ENCODE data around the gene TRABD. TPM values are rescaled to one million over a fixed set of nuclear protein-coding genes. Genes with fewer than 3 reads are reported as not detected.

Gene TRABD
- total RNA-seq, 2 experiments from 2014 or later, result 77.8 to 79.4 TPM

GRCh38 chr22:50220603-50221409 is 35.1 kb downstream of the TRABD start:
- DNase-seq, result no peak
- Mint-ChIP-seq H3K27ac (no peak overlapping the region), H3K9me3 (no peaks in the 10 kb centered on the region), H3K4me1 (no peaks in the 10 kb centered on the region), H3K36me3 (peaks cover 11% of the 10 kb centered on the region), H3K4me3 (no peak overlapping the region), H3K27me3 (no peaks in the 10 kb centered on the region)

DNA sequence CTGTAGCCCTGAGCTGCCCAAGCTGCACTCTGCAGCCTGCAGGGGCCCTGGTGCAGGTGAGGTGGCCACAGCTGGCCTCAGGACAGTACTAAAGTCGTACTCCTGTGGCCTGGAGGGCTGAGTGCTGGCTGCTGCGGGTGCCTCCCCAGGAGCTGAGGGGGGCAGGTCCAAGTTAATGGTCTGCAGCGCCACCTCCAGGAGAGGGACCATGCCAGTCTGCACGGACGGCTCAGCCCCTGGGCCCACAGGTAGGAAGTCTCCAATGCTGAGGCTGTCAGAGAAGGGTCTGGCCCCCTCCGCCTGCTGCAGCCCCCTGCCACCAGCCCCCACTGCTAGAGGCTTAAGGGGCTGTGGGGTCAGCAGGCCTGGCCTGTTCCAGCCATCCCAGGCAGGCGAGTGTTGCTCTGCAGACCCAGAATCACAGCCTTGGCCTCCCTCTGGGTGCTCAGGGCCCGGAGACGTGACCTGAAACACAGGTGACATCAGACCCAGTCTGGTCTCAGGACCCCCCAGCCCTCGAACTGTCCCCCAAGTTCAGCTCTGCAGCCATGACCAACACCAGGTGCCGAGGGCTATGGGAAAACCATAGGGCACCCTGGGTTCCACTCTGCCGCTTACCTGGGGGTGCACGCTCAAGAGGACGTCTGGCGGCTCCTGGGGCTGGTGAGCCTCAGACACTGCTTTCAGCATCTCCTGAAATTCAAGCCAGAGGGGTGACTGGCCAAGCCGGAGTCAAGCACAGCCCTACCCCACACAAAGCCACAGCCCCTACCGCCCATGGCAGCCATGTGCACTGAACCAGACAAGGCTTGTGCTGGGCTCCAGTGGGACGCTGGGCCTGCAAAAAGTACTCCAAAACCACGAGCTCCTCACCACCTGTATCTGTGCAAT is 35.9 kb downstream of the TRABD start:
- no peak overlapping the region for H3K4me3 Mint-ChIP-seq
- no peaks in the 10 kb centered on the region for H3K27me3 Mint-ChIP-seq
- H3K27ac Mint-ChIP-seq, result no peak overlapping the region
- H3K4me1 Mint-ChIP-seq, result no peaks in the 10 kb centered on the region
- DNase-seq, result no peak
- no peaks in the 10 kb centered on the region for H3K9me3 Mint-ChIP-seq
- H3K36me3 Mint-ChIP-seq, result peaks cover 12% of the 10 kb centered on the region

- no peaks in the 10 kb centered on the region for H3K27me3 Mint-ChIP-seq
- H3K9me3 Mint-ChIP-seq, result no peaks in the 10 kb centered on the region
- no peak for DNase-seq
- H3K36me3 Mint-ChIP-seq, result peaks cover 10% of the 10 kb centered on the region
- H3K4me1 Mint-ChIP-seq, result no peaks in the 10 kb centered on the region
- no peak overlapping the region for H3K4me3 Mint-ChIP-seq
- no peak overlapping the region for H3K27ac Mint-ChIP-seq
Observed at GRCh38 chr22:50222508-50222907, 36.8 kb downstream of the TRABD start.

- H3K4me3 Mint-ChIP-seq, result no peak overlapping the region
- no peaks in the 10 kb centered on the region for H3K27me3 Mint-ChIP-seq
- H3K4me1 Mint-ChIP-seq, result no peaks in the 10 kb centered on the region
- peaks cover 9% of the 10 kb centered on the region for H3K36me3 Mint-ChIP-seq
- no peak overlapping the region for H3K27ac Mint-ChIP-seq
- H3K9me3 Mint-ChIP-seq, result no peaks in the 10 kb centered on the region
- DNase-seq, result no peak
Observed at GRCh38 chr22:50224071-50224470, 38.4 kb downstream of the TRABD start.

GRCh38 chr22:50225200-50225969 is 39.7 kb downstream of the TRABD start:
- no peak overlapping the region for H3K4me3 Mint-ChIP-seq
- DNase-seq, result no peak
- H3K9me3 Mint-ChIP-seq, result no peaks in the 10 kb centered on the region
- no peaks in the 10 kb centered on the region for H3K4me1 Mint-ChIP-seq
- peaks cover 9% of the 10 kb centered on the region for H3K36me3 Mint-ChIP-seq
- no peaks in the 10 kb centered on the region for H3K27me3 Mint-ChIP-seq
- H3K27ac Mint-ChIP-seq, result no peak overlapping the region

DNA sequence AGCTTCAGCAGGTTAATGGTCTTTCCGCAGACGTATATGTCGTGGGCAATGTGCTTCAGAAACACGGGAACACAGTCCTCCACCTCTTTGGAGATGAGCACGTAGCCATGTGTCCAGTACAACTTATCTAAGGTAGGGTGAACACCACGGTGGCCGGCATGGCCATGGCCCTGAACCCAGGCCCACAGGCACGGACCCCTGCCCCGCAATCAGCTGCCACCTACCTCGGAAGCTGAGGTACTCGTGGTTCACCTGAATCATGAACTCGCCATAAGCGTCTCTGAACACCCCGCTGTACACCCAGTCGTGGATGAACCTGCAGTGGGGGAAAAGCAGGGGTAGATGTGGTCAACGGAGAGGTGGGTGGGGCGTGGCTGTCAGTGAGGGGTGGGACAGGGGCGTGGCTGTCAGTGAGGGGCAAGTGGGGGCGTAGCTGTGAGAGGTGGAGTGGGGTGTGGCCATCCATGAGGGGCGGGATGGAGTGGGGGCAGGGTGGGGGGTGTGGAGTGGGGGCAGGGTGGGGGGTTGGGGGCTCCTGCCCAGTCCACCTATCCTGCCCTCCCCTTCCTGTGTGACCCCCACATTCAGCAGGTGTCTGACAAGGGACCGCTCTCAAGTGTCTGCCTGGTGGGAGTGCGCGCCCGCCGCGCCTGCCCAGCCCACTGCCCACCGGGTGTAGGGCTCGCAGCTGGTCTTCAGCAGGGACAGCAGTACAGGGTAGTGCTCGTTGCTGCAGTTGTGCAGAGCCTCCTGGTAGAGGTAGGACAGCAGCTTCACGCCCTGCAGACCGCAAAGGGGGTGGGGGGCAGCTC is 40.6 kb downstream of the TRABD start:
- H3K27me3 Mint-ChIP-seq, result no peaks in the 10 kb centered on the region

DNA sequence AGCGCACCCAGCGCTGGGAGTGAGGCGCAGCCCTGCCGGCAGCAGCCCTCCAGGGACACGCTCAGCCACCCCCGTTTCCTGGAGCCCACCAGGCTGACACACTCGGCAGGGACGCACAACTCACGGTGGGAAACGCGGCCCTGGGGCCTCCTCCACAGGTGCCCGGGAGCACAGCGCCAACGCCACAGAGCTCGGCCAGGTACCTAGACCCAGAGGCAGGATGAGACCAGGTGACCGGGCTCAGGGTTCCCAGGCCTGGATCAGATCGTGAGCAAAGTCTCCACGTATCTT is 41.1 kb downstream of the TRABD start:
- Mint-ChIP-seq H3K27me3 (no peaks in the 10 kb centered on the region), H3K4me3 (no peak overlapping the region), H3K9me3 (no peaks in the 10 kb centered on the region), H3K27ac (no peak overlapping the region), H3K36me3 (peaks cover 3% of the 10 kb centered on the region), H3K4me1 (no peaks in the 10 kb centered on the region)
- DNase-seq, result no peak

More for the DNA sequence above, 40.6 kb downstream of the TRABD start:
- H3K27ac Mint-ChIP-seq, result no peak overlapping the region
- no peak for DNase-seq
- no peaks in the 10 kb centered on the region for H3K9me3 Mint-ChIP-seq
- no peaks in the 10 kb centered on the region for H3K4me1 Mint-ChIP-seq
- peaks cover 5% of the 10 kb centered on the region for H3K36me3 Mint-ChIP-seq
- no peak overlapping the region for H3K4me3 Mint-ChIP-seq

DNA sequence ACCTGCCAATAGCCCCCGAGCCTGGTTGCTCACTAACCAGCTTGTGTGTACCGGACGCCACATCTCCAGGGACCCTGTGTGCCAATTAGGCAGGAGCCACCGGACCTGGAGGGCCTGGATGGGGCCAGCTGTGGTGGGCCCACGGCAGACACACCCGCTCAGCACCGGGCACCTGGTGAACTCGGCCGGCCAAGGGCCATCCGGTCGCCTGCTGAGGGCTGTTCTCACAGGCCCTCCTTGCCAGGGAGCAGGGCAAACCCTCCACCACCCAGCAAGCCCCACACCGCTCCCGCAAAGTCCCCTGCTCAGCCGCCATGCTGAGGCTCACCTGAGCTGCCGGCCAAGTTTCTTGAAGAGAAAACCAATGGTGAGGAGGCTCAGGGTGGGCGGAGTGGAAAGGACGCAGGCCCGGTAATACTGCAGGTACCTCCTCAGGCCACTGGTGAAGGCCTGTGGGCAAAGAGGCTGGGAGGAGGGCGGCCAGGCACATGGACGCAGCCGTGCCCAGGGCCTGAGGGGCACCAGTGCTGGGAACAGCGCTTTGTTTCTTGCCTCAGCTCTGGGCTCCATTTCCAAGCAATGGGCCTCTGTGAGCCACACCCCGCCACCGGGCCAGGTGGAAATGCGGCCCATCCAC is 42.0 kb downstream of the TRABD start:
- Mint-ChIP-seq H3K36me3 (peaks cover 3% of the 10 kb centered on the region), H3K9me3 (no peaks in the 10 kb centered on the region)

GRCh38 chr22:50228366-50228765 is 42.7 kb downstream of the TRABD start:
- Mint-ChIP-seq H3K4me1 (no peaks in the 10 kb centered on the region), H3K4me3 (no peak overlapping the region), H3K9me3 (no peaks in the 10 kb centered on the region), H3K36me3 (peaks cover 4% of the 10 kb centered on the region), H3K27me3 (no peaks in the 10 kb centered on the region), H3K27ac (no peak overlapping the region)
- no peak for DNase-seq

More for the DNA sequence above, 42.0 kb downstream of the TRABD start:
- Mint-ChIP-seq H3K27me3 (no peaks in the 10 kb centered on the region), H3K4me3 (no peak overlapping the region), H3K4me1 (no peaks in the 10 kb centered on the region), H3K27ac (no peak overlapping the region)
- DNase-seq, result no peak

DNA sequence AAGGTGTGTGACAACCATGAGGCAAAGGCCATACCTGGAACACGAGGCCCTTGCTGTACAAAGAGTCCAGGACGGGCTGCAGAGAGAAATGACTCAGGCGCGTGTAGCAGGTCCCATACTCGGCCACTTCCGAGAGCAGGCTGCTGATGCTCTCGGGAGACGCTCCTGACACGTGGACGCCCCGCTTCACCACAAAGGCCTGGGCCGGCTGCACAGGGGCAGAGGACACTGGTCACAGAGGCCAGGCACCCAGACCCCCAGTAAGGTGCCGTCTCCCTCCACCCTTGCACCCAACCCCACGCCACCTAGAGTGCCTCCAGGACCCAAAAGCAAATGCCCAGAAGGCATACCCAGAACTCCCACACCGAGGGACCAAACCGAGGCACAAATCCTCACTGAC is 43.7 kb downstream of the TRABD start:
- H3K9me3 Mint-ChIP-seq, result peaks cover 4% of the 10 kb centered on the region
- no peaks in the 10 kb centered on the region for H3K27me3 Mint-ChIP-seq
- no peak overlapping the region for H3K4me3 Mint-ChIP-seq
- DNase-seq, result no peak
- peaks cover 12% of the 10 kb centered on the region for H3K36me3 Mint-ChIP-seq
- H3K4me1 Mint-ChIP-seq, result peaks cover 3% of the 10 kb centered on the region
- H3K27ac Mint-ChIP-seq, result no peak overlapping the region

GRCh38 chr22:50232481-50233151 is 46.9 kb downstream of the TRABD start:
- no peak overlapping the region for H3K27ac Mint-ChIP-seq
- H3K36me3 Mint-ChIP-seq, result peaks cover 22% of the 10 kb centered on the region
- H3K27me3 Mint-ChIP-seq, result no peaks in the 10 kb centered on the region
- peaks cover 7% of the 10 kb centered on the region for H3K4me1 Mint-ChIP-seq
- DNase-seq, result no peak
- peaks cover 12% of the 10 kb centered on the region for H3K9me3 Mint-ChIP-seq
- H3K4me3 Mint-ChIP-seq, result no peak overlapping the region

- Mint-ChIP-seq H3K4me1 (peaks cover 7% of the 10 kb centered on the region), H3K27me3 (no peaks in the 10 kb centered on the region), H3K9me3 (peaks cover 12% of the 10 kb centered on the region), H3K36me3 (peaks cover 22% of the 10 kb centered on the region), H3K4me3 (no peak overlapping the region), H3K27ac (no peak overlapping the region)
- no peak for DNase-seq
Observed at GRCh38 chr22:50233223-50233622, 47.5 kb downstream of the TRABD start.

DNA sequence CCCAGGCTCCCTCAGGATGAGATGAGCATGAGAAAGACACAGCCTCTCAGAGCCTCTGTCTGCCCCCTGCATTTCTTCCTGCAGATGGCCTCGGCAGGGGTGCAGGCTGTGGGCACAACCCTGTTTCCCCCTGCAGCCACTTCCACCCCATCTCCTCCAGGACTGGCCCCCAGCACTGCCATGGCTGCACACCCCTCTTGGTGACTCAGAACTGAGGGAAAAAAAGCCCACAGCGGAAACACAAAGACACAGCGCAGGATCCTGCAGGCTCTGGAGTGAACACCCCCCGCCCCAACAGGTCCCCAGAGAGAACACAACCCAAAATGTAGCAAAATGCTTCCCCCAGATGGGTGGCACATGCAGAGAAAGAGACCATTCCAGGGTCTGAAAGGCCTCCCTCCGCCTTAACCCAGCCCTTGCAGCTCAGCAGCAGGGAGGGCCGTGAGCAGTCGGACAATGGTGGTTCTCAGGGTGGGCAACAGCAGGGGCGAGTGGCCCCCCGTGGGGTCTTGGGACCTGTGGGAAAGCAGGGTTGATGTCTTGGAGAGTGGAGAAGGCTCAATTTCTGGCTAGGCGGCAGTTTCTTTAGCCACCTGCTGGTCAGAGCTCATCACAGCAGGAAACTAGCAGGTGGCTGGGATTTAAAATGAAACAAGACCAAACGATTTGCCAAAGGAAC is 51.2 kb downstream of the TRABD start:
- H3K9me3 Mint-ChIP-seq, result peaks cover 12% of the 10 kb centered on the region
- DNase-seq, result no peak
- peaks cover 17% of the 10 kb centered on the region for H3K4me1 Mint-ChIP-seq
- H3K27me3 Mint-ChIP-seq, result no peaks in the 10 kb centered on the region
- peaks cover 22% of the 10 kb centered on the region for H3K36me3 Mint-ChIP-seq
- no peak overlapping the region for H3K27ac Mint-ChIP-seq
- no peak overlapping the region for H3K4me3 Mint-ChIP-seq

Data from activated naive CD8-positive, alpha-beta T cell treated with anti-CD3 and anti-CD28 coated beads for 36 hours (primary cell).